Loucy (cell line): ENCODE results near the gene TEX9.

Experiments used
- H2AFZ ChIP-seq: fragments of 200-600 bp; sonication (generic); 2 replicates; pipeline ENCODE4 v1.6.0; 2016; ENCODE audit warnings: antibody characterized with exemption, mild to moderate bottlenecking, low read length, moderate library complexity
- H3F3A ChIP-seq: fragments of 200-600 bp; 2 replicates; pipeline ENCODE4 v1.6.0; 2016; ENCODE audit warnings: antibody characterized with exemption, low read depth, mild to moderate bottlenecking
- H3K27me3 ChIP-seq: fragments of 200-600 bp; sonication (generic); 2 replicates; pipeline ENCODE4 v1.6.1; 2014; ENCODE audit warnings: low read length, mild to moderate bottlenecking; ENCODE audit not compliant: insufficient read depth, poor library complexity, severe bottlenecking
- H3K36me3 ChIP-seq: fragments of 200-600 bp; sonication (generic); 2 replicates; pipeline ENCODE4 v1.6.1; 2016; ENCODE audit warnings: low read length; ENCODE audit not compliant: insufficient read depth
- H3K4me1 ChIP-seq: fragments of 200-600 bp; sonication (generic); 2 replicates; pipeline ENCODE4 v1.5.1; 2014; ENCODE audit warnings: low read length, mild to moderate bottlenecking; ENCODE audit not compliant: insufficient read depth, poor library complexity, severe bottlenecking
- H3K4me2 ChIP-seq: fragments of 200-600 bp; sonication (generic); 2 replicates; pipeline ENCODE4 v1.6.0; 2014; ENCODE audit warnings: antibody characterized with exemption, low read length, low read depth, mild to moderate bottlenecking; ENCODE audit not compliant: poor library complexity, severe bottlenecking
- H3K4me3 ChIP-seq: fragments of 200-600 bp; sonication (generic); 2 replicates; pipeline ENCODE4 v1.5.1; 2014; ENCODE audit warnings: low read length, mild to moderate bottlenecking, mixed read lengths; ENCODE audit not compliant: poor library complexity, severe bottlenecking
- H3K79me2 ChIP-seq: fragments of 200-600 bp; sonication (generic); 2 replicates; pipeline ENCODE4 v1.6.1; 2014; ENCODE audit warnings: low read length; ENCODE audit not compliant: insufficient read depth
- H3K9ac ChIP-seq: fragments of 200-600 bp; sonication (generic); 2 replicates; pipeline ENCODE4 v1.6.0; 2014; ENCODE audit warnings: mild to moderate bottlenecking, low read depth, low read length, moderate library complexity; ENCODE audit not compliant: poor library complexity, severe bottlenecking
- H3K9me2 ChIP-seq: fragments of 200-600 bp; sonication (generic); replicated peaks from 2 replicates; pipeline ENCODE4 v1.6.1; 2016; ENCODE audit warnings: low read depth, low read length, mixed read lengths
- H3K9me3 ChIP-seq: fragments of 200-600 bp; sonication (generic); 2 replicates; pipeline ENCODE4 v1.6.1; 2014; ENCODE audit warnings: mild to moderate bottlenecking, antibody characterized with exemption, low read length, low read depth; ENCODE audit not compliant: insufficient read depth
- H4K20me1 ChIP-seq: fragments of 200-600 bp; sonication (generic); 2 replicates; pipeline ENCODE4 v1.6.0; 2014; ENCODE audit warnings: antibody characterized with exemption, low read length, mild to moderate bottlenecking; ENCODE audit not compliant: insufficient read depth, poor library complexity, severe bottlenecking
- CTCF ChIP-seq: fragments of 200-600 bp; sonication (generic); conservative IDR thresholded peaks from 2 replicates; pipeline ENCODE4 v1.5.1; 2014; ENCODE audit warnings: mild to moderate bottlenecking, antibody characterized with exemption, low read length
- EZH2phosphoT487 ChIP-seq: fragments of 200-600 bp; IDR thresholded peaks from 2 replicates; pipeline ENCODE4 v1.6.1; 2018; ENCODE audit warnings: antibody characterized with exemption, mild to moderate bottlenecking, moderate library complexity, borderline replicate concordance

Gene TEX9

GRCh38 chr15:56351353-56351752, 13.9 kb upstream of the TEX9 start:
- no peak overlapping the region for H3K4me3 ChIP-seq
- no peaks in the 10 kb centered on the region for H3K27me3 ChIP-seq
- H3K79me2 ChIP-seq = no peaks in the 10 kb centered on the region
- H3K9ac ChIP-seq = no peak overlapping the region
- TF ChIP-seq EZH2phosphoT487 = no peak
- no peak for TF ChIP-seq CTCF
- H3K9me2 ChIP-seq = no peaks in the 10 kb centered on the region
- H3K4me2 ChIP-seq = no peak overlapping the region
- no peaks in the 10 kb centered on the region for H3K9me3 ChIP-seq
- no peaks in the 10 kb centered on the region for H4K20me1 ChIP-seq
- H2AFZ ChIP-seq = no peak overlapping the region
- no peaks in the 10 kb centered on the region for H3F3A ChIP-seq
- H3K36me3 ChIP-seq = no peaks in the 10 kb centered on the region
- no peaks in the 10 kb centered on the region for H3K4me1 ChIP-seq

GRCh38 chr15:56351957-56352506, 13.2 kb upstream of the TEX9 start:
- Histone ChIP-seq H3K9me2 (no peaks in the 10 kb centered on the region), H3K9ac (no peak overlapping the region), H3K4me2 (no peak overlapping the region), H3K36me3 (no peaks in the 10 kb centered on the region), H3K4me1 (no peaks in the 10 kb centered on the region), H2AFZ (no peak overlapping the region), H3K79me2 (no peaks in the 10 kb centered on the region), H3F3A (no peaks in the 10 kb centered on the region), H3K9me3 (no peaks in the 10 kb centered on the region), H4K20me1 (no peaks in the 10 kb centered on the region), H3K27me3 (no peaks in the 10 kb centered on the region), H3K4me3 (no peak overlapping the region)
- TF ChIP-seq EZH2phosphoT487 (no peak), CTCF (no peak)

- no peak overlapping the region for H3K4me2 ChIP-seq
- no peaks in the 10 kb centered on the region for H4K20me1 ChIP-seq
- no peaks in the 10 kb centered on the region for H3K9me2 ChIP-seq
- no peaks in the 10 kb centered on the region for H3K9me3 ChIP-seq
- no peaks in the 10 kb centered on the region for H3K36me3 ChIP-seq
- H3K9ac ChIP-seq = no peak overlapping the region
- H3K27me3 ChIP-seq = no peaks in the 10 kb centered on the region
- no peak overlapping the region for H2AFZ ChIP-seq
- no peak overlapping the region for H3K4me3 ChIP-seq
- H3K4me1 ChIP-seq = no peaks in the 10 kb centered on the region
- TF ChIP-seq CTCF (no peak), EZH2phosphoT487 (no peak)
- no peaks in the 10 kb centered on the region for H3F3A ChIP-seq
- H3K79me2 ChIP-seq = no peaks in the 10 kb centered on the region
Observed at GRCh38 chr15:56353119-56353518, 12.1 kb upstream of the TEX9 start.
